GM19238 (cell line): ENCODE data around the gene KAT2B.
A peak's percentile ranks its signal among the peaks of the same experiment; 100 is the strongest.

ENCODE experiments used
- DNase-seq: peaks from one replicate; pipeline ENCODE4 v3.0.0; 2011; ENCODE audit warnings: low spot score; ENCODE audit not compliant: insufficient read length

The KAT2B gene

GRCh38 chr3:20096135-20096685 is 56.0 kb downstream of the KAT2B start:
- DNase-seq: no peak

DNA sequence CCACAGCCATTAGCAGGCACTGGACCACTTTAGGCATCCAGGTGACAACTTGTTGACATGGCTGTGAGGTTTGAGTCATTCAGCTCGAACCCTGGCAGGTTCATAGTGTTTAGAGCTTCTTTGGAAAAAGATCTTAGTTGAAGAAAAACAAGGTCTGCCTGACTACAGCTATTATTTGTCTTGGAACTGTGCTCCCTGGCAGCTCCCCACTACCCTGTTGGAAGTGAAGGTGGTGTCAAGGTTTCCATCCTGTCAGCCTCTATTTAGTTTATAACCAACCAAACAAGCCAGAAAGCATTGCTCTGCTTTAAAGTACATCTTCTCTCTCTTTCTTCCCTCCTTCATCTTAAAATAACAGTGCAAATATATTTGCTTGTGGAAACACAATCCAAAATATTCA is 56.8 kb downstream of the KAT2B start:
- no peak for DNase-seq

GRCh38 chr3:20099060-20099459 is 58.8 kb downstream of the KAT2B start:
- no peak for DNase-seq

- DNase-seq: no peak
These were observed 59.9 kb downstream of the KAT2B start for GRCh38 chr3:20100151-20100550.

DNA sequence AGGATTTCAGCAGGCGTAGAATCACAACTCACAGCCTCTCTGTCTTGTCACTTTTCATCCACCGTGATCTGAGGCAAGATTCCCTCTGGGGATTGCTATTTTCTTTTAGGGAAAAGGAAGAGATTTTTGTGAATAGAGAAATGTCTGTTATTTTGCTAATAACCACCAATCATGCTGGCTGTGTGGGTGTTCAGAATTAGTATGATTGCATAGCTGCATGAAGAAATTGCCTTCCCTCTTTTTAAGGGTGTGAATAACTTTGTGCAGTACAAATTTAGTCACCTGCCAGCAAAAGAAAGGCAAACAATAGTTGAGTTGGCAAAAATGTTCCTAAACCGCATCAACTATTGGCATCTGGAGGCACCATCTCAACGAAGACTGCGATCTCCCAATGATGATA is 60.8 kb downstream of the KAT2B start:
- no peak for DNase-seq

DNA sequence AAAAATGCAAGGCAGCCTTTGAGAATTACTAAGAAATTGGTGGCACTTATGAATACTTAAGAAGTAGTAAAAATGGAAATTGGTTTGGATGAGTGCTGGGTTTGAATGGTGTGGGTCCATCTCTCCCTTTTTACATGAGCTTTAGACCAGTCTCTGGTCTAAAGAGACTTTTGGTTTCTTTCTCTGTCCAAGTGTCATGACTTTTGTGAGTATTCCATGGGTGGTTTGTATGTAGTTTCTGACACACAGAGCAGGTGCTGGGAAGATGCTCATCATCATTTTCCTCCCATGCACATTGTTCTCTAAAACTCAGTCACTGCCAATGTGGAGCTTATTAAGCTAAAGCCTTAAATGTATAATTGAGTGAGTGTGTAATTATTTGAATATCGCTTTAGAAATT is 63.5 kb downstream of the KAT2B start:
- no peak for DNase-seq

DNA sequence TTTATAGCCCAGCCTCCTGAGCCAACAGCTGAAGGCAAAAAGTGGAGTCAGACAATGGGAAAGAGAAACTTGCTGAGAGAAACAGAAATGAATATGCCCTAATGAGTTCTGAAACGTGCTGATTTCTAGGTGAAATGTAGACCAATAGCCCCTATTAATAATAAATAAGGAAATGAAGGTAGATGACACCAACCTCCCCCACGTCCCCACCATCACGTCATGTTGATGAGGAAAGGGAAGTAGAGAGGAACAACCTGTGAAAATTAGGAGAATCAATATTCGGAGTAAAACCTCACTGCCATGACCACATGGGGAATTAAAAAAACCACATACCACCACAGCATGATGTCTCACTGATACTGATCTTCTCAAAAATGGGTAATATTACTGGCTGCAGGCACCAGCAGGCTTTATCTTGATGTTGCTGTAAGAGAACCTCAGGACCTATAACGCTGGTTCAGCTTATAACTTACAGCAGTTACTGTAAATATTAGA is 64.0 kb downstream of the KAT2B start:
- no peak for DNase-seq

GRCh38 chr3:20105513-20106280 is 65.5 kb downstream of the KAT2B start:
- no peak for DNase-seq

GRCh38 chr3:20107722-20108121 is 67.5 kb downstream of the KAT2B start:
- no peak for DNase-seq

DNA sequence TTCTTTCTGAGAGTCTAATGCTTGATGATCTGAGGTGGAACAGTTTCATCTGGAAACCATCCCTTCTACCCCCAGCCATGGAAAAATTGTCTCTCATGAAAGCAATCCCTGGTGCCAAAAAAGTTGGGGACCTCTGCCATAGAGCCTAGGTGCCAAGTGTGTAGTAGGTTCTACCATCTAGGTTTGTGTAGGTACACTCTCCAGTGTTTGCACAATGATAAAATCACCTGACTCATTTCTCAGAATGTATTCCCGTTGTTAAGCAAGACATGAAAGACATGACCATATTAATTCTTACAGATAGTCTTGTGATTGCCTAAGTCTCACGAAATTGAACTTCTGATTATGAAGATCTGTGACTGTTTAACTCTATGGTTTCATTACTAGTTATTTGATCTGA is 68.6 kb downstream of the KAT2B start:
- DNase-seq: no peak

DNA sequence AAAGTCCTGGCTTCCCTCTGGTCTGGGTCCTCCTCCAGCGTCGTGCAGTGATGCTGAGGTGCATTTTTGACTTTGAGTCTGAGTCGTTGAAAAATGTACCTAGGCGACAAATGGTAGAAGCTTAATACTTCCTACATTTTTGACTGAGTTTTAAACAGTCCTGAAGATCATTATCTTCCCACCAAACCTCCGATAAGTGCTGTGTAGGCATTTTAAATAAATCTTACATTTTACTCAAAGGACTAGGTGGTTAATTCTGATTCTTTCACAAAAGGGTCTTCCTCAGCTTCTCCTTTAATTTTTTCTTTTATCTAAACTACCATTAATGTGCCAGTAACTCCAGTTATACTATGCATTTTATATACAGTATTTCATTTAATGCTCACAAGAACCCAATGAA is 70.6 kb downstream of the KAT2B start:
- DNase-seq: no peak

GRCh38 chr3:20111836-20112235 is 71.6 kb downstream of the KAT2B start:
- no peak for DNase-seq

- no peak for DNase-seq
These were observed 80.8 kb downstream of the KAT2B start for GRCh38 chr3:20121088-20121487.

GRCh38 chr3:20123131-20123652 is 82.9 kb downstream of the KAT2B start:
- DNase-seq: no peak

DNA sequence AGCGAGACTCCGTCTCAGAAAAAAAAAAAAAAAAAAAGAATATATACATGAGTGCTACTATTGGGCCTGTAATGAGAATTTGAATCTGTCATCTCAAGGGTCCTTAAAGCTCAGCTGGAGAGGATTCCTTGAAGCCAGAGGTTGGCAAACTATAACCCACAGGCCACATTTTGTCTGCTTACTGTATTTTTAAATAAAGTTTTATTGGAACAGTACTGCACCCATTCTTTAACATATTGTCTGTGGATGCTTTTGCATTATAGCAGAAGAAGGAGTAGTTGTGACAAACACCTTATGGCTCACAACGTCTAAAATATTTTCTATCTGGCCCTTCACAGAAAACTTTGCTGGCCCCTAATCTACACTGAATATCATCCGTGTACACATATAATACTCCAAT is 85.0 kb downstream of the KAT2B start:
- DNase-seq: no peak

- DNase-seq: peak; percentile 51
These were observed 85.7 kb downstream of the KAT2B start for GRCh38 chr3:20125897-20126296.

DNA sequence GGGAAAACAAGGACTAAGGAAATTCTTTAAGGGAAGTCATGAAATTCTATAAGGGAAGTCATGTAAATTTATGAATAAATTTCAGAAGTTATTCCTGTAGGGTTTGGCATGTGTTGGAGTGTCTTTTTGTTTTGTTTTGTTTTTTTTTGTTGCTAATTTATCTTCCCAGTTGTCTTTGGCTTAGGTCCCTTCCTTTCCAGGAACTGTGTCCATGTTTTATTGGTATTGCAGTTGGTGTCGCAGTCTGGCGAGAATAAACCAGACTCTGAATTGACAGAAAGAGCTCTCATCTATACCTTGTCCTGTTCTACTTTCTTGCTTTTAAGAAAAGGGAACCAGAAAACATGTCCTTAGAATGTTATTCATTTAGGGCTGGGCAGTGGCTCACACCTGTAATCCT is 88.1 kb downstream of the KAT2B start:
- DNase-seq: no peak

DNA sequence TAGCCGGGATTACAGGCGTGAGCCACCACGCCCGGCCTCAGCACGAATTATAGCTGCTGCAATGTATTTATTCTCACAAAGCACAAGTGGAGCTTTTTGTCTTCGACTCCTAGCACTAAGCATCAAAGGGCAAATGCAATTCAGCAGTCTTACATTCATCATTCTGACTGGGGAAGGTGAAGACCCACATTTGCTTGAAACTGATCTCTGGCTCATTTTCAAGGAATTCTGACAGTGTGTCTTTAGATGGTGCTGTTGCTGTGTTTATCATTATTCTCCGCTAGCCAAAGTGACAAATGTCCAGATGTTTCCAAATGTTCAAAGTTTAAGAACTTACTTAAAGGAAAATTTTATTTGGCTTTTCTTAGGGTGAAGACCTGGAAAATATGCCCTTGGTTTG is 89.9 kb downstream of the KAT2B start:
- no peak for DNase-seq

DNA sequence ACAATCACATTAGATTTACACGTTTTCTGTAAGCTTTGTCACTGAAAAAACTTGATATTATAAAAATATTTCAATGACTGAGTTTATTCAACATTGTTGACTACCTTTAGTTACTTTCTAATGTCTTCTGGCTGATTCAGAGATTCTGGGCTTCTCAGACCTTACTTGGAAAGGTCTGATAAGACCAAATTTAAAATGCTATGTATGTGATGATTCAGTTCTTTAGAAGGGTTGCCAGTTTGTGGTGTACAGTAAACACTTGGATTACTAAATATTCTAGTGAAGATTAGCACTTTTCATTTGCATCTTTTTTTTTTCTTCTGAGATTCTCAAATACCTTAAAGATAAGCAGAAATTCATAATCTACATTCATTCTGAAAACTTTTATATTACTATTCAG is 96.0 kb downstream of the KAT2B start:
- no peak for DNase-seq

DNA sequence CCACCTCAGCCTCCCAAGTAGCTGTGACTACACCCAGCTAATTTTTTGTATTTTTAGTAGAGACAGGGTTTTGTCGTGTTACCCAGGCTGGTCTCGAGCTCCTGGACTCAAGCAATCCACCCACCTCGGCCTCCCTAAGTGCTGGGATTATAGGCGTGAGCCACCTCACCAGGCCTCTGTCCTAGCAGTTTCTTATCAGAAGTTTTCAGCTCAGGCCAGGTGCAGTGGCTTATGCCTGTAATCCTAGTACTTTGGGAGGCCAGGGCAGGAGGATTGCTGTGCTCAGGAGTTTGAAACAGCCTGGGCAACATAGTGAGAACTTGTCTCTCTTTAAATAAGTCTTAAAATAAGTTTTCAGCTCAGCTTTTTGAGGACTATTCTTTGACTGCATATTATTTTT is 97.4 kb downstream of the KAT2B start:
- DNase-seq: no peak

DNA sequence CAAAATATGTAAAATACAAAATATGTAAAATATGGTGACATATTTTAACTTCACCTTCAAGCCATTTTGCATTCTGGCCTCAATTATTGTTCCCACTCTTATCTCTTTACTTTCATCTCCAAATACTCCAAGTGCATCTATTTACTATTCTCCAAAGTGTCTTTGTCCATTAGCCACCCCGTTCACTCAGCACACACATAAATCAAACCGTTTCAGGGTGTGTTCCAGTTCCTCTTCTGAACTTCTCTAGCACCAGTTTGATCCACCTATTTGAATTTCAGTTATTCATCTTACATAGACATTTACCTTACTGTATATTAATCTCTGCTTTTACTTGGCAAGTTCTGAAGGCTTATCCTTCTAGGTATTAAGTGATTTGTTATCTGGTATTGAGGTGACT is 100.6 kb downstream of the KAT2B start:
- no peak for DNase-seq

GRCh38 chr3:20141316-20141715 is 101.1 kb downstream of the KAT2B start:
- no peak for DNase-seq

GRCh38 chr3:20141851-20142250 is 101.6 kb downstream of the KAT2B start:
- DNase-seq: no peak
